ENCODE results near the gene LARGE1. TPM values are rescaled to one million over a fixed set of nuclear protein-coding genes. Genes with fewer than 3 reads are reported as not detected.

The LARGE1 gene
- total RNA-seq, 1 experiment from 2014 or later, result 2.5 TPM

- no peak overlapping the region for H3K27ac ChIP-seq (ENCODE audit: low read length)
- no TSS peak for BruUV-seq (replicated peaks)
These were observed 147.5 kb downstream of the LARGE1 start for GRCh38 chr22:33772745-33773144.

GRCh38 chr22:33771136-33771535 is 149.1 kb downstream of the LARGE1 start:
- CTCF ChIA-PET, result no interaction called here
- no TSS peak for BruUV-seq (replicated peaks)
- no peak for TF ChIP-seq SIN3A (IDR thresholded peaks at IDR 0.05; ENCODE audit: borderline replicate concordance, insufficient read depth, low read depth, low read length)
- no peak for TF ChIP-seq REST (IDR thresholded peaks at IDR 0.05; ENCODE audit: insufficient read depth in 1 of 2, low read depth in 2 of 2, low read length in 1 of 2)
- no peak for TF ChIP-seq TCF7L2 (IDR thresholded peaks at IDR 0.05; ENCODE audit: low read depth, low read length)
- TF ChIP-seq POLR2AphosphoS5 (IDR thresholded peaks at IDR 0.05; ENCODE audit: low read depth, low read length), result no peak
- no peak for TF ChIP-seq CTCF (IDR thresholded peaks at IDR 0.05)
- in situ Hi-C loops (cut with HindIII; ENCODE audit: low pct_unique_long_range_greater_than_20kb, low sequenced_read_pairs) (no loop called here), intact Hi-C loops (cut with micrococcal nuclease; ENCODE audit: unreplicated experiment) (no loop called here)
- DNase-seq (ENCODE audit: low read depth, low spot score) (no peak), ATAC-seq (no peak)
- no peaks in the 10 kb centered on the region for H3K9me3 ChIP-seq (ENCODE audit: control insufficient read depth, insufficient read depth, low read depth, low read length)
- H3K36me3 ChIP-seq (ENCODE audit: control insufficient read depth, insufficient read depth, low read length), result no peaks in the 10 kb centered on the region
- POLR2A ChIA-PET, result no interaction called here
- no peak overlapping the region for H3K27ac ChIP-seq (ENCODE audit: low read length)
- H3K4me1 ChIP-seq (ENCODE audit: control insufficient read depth, insufficient read depth, low read length), result no peaks in the 10 kb centered on the region
- no peaks in the 10 kb centered on the region for H3K27me3 ChIP-seq (ENCODE audit: control insufficient read depth, insufficient read depth, low read length)
- H3K4me3 ChIP-seq (ENCODE audit: low read depth in 2 of 2, low read length in 2 of 2), result no peak overlapping the region

More at GRCh38 chr22:33772745-33773144, 147.5 kb downstream of the LARGE1 start:
- intact Hi-C loops (cut with micrococcal nuclease; ENCODE audit: unreplicated experiment) (no loop called here), in situ Hi-C loops (cut with HindIII; ENCODE audit: low pct_unique_long_range_greater_than_20kb, low sequenced_read_pairs) (no loop called here)
- ChIA-PET CTCF (no interaction called here), POLR2A (no interaction called here)
- no peak for TF ChIP-seq REST (IDR thresholded peaks at IDR 0.05; ENCODE audit: insufficient read depth in 1 of 2, low read depth in 2 of 2, low read length in 1 of 2)
- TF ChIP-seq CTCF (IDR thresholded peaks at IDR 0.05), result no peak
- TF ChIP-seq SIN3A (IDR thresholded peaks at IDR 0.05; ENCODE audit: borderline replicate concordance, insufficient read depth, low read depth, low read length), result no peak
- TF ChIP-seq POLR2AphosphoS5 (IDR thresholded peaks at IDR 0.05; ENCODE audit: low read depth, low read length), result no peak
- no peak for TF ChIP-seq TCF7L2 (IDR thresholded peaks at IDR 0.05; ENCODE audit: low read depth, low read length)
- Histone ChIP-seq H3K4me1 (ENCODE audit: control insufficient read depth, insufficient read depth, low read length) (no peaks in the 10 kb centered on the region), H3K9me3 (ENCODE audit: control insufficient read depth, insufficient read depth, low read depth, low read length) (no peaks in the 10 kb centered on the region), H3K27me3 (ENCODE audit: control insufficient read depth, insufficient read depth, low read length) (no peaks in the 10 kb centered on the region), H3K4me3 (ENCODE audit: low read depth in 2 of 2, low read length in 2 of 2) (no peak overlapping the region), H3K36me3 (ENCODE audit: control insufficient read depth, insufficient read depth, low read length) (no peaks in the 10 kb centered on the region)
- DNase-seq (ENCODE audit: low read depth, low spot score) (no peak), ATAC-seq (no peak)

Measured in Panc1 (cell line).